HFF-Myc (cell line): Measurements from ENCODE around the gene MCF2L2.

ENCODE experiments used
- DNase-seq: peaks from one replicate; pipeline ENCODE4 v3.0.0-alpha.2; 2011; ENCODE audit warnings: low read depth; ENCODE audit errors: extremely low read depth
- H3K4me3 ChIP-seq: replicated peaks from 2 replicates; pipeline ENCODE4 v1.5.1; 2011; ENCODE audit warnings: low read depth, mild to moderate bottlenecking, control low read depth, low read length
- TF ChIP-seq, protein P1 (sequence below): IDR thresholded peaks from 2 replicates; pipeline ENCODE4 v1.5.1; 2012; ENCODE audit warnings: mild to moderate bottlenecking, low read depth, low read length, control low read depth; ENCODE audit errors: missing control alignments

Gene MCF2L2

DNA sequence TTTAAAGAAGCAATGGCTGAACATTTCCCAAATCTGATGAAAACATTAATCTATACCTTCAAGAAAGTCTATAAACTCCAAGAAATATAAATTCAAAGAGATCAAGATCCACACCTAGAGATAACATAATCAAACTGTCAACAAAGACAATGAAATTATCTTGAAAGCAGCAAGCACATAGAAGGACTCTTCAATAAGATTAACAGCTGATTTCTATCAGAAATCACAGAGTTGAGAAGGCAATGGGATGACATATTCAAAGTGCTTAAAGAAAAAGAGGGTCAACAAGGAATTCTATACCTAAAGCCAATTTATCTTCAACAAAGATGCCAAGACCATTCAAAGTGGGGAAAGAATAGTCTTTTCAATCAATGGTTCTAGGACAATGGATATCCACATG is 224.7 kb downstream of the MCF2L2 start:
- TF ChIP-seq, protein P1, sequence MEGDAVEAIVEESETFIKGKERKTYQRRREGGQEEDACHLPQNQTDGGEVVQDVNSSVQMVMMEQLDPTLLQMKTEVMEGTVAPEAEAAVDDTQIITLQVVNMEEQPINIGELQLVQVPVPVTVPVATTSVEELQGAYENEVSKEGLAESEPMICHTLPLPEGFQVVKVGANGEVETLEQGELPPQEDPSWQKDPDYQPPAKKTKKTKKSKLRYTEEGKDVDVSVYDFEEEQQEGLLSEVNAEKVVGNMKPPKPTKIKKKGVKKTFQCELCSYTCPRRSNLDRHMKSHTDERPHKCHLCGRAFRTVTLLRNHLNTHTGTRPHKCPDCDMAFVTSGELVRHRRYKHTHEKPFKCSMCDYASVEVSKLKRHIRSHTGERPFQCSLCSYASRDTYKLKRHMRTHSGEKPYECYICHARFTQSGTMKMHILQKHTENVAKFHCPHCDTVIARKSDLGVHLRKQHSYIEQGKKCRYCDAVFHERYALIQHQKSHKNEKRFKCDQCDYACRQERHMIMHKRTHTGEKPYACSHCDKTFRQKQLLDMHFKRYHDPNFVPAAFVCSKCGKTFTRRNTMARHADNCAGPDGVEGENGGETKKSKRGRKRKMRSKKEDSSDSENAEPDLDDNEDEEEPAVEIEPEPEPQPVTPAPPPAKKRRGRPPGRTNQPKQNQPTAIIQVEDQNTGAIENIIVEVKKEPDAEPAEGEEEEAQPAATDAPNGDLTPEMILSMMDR = no peak
- no peak for DNase-seq
- no peak overlapping the region for H3K4me3 ChIP-seq

DNA sequence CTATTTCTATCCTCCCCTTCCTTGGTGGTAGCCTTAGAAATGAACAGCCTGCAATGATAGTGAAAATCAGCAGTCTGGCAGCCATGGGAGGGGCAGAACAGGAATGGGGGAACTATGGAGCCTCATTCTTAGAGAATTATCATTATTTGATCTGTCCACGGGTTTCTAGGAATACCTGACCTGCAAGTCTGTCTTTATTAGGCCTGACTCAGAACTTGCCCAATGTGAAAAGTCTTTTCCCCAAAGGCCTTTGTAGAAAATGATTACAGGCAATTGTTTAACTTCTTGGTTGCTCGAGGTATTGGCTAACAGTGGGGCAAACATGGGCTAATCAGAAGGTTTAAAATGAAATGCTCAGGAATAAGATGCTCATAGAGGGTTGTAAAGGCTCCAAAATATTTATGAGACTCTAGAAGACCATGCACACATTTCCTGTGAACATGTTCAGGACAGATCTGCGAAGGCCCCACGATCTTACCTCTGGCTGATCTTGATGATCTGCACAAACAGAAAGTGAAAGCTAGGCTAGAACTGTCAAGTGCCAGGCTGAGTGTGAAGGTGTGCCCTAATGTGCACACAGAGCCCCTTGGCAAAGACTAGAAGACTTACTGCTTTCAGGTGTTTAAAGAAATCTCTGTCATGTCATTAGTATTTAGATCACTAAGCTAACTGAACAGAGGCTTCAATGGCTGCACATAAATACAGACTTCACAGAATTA is 226.3 kb downstream of the MCF2L2 start:
- DNase-seq = no peak
- TF ChIP-seq, protein P1 = no peak
- H3K4me3 ChIP-seq = no peak overlapping the region

DNA sequence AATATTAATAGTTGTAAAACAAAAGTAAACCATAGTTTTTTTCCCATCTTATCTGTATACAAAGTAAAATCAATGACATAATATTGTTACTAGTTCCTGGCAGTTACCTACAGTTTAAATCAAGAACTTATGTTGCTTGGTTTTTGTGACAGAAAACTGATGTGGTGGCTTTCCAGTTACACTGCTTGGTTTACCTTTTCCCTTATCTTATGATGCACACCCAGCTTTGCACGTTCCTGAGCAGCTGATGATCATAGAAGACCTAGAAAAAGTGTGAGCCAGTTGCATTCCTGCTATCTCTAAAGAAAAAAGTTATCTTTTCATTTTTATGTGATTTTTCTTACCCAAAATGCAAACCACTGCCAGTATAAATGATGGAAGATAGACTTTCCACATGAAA is 229.5 kb downstream of the MCF2L2 start:
- DNase-seq = no peak
- TF ChIP-seq, protein P1 = no peak
- no peak overlapping the region for H3K4me3 ChIP-seq

DNA sequence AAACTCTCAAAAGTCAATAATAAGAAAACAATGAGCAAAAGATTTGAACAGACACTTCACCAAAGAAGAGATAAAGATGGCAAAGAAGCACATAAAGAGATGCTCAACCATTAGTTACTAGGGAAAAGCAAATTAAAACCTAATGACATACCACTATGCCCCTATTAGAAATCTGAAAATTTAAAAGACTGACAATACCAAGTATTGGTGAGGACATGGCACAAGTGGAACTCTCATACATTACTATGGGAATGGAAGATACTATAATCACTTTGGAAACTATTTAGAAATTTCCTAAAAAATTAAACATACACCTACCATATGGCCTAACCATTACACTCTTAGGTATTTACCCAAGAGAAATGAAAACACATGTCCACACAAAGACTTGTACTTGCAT is 230.7 kb downstream of the MCF2L2 start:
- TF ChIP-seq, protein P1 = no peak
- no peak overlapping the region for H3K4me3 ChIP-seq
- no peak for DNase-seq

DNA sequence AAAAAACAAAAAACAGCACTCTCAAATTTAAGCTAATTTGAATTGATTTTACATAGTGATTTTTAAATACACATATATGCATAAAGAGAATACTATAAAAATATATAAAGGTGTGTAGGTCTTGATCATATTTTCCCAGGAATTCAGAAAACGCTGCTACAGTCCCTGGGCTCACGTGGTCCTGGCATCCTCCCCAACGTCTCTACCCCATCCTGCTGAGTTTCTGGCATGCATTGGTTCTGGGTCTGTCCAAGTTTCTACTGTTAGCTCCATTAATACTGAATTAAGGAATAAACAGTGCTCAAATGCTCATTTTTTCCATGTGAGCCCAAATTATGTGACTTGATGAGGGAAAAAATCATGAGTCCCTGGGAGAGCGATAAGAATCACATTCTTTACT is 233.2 kb downstream of the MCF2L2 start:
- DNase-seq = no peak
- no peak overlapping the region for H3K4me3 ChIP-seq
- TF ChIP-seq, protein P1 = no peak

DNA sequence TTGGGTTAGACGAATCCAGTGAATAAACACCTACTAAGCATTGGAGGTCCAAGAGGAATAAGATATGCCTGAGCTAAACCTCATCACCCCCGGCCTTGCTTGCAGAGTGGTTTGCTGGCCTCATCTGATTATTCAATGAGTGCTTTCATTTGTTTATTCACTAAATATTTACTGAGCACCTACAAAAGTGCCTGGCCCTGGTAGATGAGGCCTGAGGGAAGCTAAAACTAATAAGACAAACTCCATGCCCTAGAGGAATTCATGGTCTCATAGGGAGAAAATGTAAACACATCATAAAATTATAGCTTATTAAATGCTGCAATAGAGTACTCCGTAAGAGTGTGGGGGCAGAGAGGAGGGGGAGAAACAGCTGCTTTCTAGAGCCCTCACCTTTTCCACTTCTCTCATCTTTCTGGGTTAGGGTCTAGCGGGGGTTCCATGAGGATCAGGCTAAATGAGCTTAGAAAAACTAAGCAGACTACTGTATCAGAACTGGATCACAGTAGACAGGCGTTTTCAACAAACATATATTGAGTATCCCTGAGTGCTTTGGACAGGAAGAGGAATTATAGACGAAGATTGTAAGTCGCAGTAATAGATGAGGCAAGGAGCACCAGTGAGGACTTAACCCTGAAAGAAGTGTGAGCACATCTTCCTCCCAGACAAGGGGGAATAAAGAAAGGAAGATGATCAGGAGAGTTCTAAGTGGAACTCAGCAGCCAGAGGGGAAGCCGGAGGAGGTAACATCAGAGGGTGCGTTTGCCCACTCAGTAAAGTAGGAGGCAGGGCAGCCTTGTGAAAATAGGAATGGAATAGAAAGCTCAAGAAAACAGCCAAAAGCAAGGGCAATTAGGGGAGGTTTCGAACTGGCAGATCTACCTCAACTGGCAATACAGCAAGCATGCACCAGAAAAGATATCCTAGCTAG is 234.4 kb downstream of the MCF2L2 start:
- TF ChIP-seq, protein P1 = no peak
- H3K4me3 ChIP-seq = no peak overlapping the region
- no peak for DNase-seq
